ENCODE data around the gene ILDR1.

Gene ILDR1

DNA sequence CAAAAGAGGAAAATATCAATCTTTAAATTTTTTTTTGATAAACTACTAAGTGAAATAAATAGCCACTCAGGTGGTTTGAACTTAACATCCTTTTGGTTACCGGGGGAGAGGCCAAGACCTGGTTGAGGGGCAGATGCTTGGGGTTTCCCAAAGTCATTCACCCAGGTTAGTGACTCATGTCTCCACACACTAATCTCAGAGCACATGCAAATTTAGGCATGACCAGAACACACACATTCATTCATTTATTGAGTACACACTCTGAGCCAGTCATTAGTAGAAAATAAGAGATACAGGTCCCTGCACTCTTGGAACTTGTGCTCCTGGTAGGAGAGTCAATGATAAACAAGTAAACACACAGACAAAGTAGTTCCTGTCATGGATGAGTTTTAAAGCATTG lies 7.3 kb downstream of the ILDR1 start:
- DNase-seq: no peak

DNA sequence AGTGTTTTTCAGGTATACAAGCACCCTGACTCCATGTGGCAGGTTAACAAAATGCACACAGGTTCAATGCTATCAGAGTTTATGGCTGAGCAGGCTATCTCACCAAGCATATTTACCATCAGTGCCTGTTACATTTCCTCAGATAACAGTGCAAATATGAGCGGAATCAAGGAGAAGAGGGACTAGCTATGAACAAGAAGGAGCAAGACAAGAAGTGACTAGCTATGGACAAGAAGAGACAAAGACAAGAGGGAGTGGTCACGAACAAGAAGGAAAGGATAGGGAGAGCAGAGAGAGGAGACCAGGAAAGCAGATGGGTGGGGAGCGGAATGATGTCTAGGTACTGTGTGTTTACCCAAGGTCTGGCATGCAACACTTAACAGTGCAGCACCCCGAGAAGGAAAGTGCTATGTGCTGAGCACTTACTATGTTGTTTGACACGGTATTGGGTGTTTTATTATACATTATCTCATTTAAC lies 8.6 kb downstream of the ILDR1 start:
- DNase-seq: no peak

DNA sequence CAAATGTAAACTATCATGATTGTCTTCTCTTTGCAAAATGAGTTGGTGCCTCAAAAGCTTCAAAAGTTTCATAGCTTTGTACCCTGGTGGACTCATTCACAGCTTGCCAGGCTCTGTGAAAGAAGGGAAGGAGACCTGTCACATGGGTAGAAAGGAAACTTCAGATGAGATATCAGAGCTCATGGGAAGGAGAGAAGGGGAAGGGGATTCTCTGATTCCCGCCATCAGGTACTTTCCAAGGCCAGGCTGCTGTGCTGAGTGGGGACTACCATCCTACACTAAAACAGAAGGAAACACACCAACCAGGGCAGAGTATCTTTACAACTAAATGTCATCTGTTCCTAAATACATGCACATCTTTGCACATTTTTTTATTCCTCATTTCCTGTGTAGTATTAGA lies 9.2 kb downstream of the ILDR1 start:
- DNase-seq: no peak

DNA sequence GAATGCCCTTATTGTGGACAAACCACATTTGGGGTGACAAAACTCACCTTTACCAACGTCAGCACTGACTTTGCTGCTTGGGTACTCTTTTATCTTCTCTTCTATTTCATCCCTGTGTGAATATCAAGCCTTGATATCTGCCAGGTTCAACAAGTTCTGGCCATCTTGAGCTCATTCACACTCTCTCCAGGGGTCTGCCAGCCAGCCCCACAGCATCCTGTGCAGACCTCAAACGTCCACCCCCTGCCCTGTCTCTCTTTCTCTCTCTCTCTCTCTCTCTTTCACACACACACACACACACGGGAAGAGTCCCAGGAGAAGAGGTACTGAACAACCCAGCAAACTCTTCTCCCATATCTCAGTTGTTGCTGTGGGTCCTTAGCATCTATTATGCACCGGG lies 10.7 kb downstream of the ILDR1 start:
- DNase-seq: no peak

DNA sequence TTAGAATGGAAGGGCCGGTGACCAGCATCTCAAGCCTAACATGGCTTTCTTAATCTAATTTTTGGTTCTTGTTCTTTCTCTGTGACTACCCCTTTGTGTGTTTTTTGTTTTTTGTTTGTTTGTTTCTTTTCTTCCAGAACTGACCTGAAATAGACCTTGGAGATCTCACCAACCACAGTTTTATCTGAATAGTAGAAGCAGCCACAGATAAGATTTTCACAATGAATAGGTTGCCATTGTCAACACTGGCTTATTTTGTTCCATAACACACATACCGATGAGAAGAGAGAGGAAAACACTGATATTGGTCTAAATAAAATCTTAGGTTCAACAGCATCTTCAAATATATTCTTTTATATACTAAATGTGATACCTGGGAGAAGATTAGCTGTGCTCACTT lies 11.5 kb downstream of the ILDR1 start:
- no peak for DNase-seq

DNA sequence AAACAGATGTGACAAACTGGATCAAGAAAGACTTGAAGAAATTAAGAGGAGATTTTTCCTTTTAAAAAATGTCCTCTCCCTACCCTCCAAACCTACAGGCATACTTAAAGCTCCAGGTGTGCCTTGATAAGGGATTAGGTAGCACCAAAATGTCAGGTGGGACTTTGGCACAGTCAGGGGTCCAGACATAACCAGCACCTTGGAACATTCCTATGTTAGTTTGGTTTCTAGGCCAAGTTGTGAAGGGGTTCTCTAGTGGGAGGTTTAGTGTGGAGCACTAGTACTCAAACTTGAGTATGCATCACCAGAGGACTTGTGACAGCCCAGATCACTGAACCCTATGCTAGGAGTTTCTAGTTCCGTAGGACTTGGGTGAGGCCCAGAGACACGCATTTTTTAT lies 13.9 kb downstream of the ILDR1 start:
- no peak for DNase-seq

DNA sequence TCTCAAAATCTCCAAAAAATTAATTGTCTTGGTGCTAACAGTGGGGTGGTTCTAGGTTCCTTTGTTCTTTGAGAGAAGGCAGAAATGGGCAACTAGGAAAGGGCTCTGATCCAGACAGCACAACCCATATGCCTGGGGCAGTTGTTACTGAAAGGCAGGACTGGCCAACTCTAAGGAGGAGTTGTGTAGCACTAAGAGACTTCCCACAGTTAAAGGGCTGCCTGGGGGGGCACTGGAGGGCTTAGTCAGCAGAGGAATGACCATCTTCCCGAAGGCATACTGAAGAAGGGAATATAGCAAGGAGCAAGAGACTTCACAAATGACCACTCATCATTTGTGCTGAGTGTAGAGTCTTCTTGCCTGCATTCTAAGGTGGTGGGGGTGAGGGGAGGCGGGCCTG lies 15.8 kb downstream of the ILDR1 start:
- DNase-seq: no peak

DNA sequence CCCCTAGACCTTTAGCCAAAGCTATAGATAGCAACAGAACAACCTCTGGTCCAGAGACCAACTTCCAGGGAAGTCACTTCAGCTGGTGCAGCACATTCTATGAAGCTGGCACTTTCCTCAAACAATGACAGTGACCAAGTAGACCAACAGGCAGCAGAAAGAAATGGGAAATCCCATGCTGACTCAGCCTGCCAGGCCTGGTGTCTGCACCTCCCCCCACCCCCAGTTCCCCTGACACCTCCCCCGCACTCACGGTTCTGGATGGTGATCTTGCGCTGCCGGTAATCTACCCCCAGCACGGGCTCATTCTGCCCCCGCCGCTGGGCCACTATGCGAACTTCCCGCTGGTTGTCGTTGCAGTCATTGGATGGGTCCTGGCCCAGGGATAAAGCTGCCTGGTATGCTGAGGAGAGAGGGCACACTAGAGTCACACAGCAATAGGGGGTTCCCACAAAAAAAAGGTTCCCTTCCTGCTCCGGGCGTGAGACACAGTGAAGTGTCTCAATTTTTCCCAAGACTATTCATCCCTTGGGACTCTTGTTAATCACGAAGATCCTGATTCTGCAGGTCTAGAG lies 17.0 kb downstream of the ILDR1 start:
- DNase-seq: peak; percentile 76

DNA sequence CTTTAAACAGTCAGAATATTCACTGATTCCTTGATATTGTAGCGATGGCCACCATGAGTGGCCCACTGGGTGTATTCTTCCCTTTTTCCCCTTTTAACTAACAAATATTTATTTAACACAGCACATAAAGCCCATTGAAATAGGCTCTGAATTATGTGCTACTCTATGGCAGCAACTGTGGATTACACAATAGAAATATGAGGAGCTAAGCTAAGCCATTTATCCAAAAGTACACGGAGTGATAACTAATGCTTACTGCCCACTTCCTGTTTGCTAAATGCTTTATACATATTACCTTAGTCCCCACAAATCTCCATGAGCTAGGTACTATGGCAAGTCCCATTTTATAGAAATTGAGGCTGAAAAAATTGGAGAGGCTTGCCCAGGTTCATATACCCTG lies 17.9 kb downstream of the ILDR1 start:
- no peak for DNase-seq

DNA sequence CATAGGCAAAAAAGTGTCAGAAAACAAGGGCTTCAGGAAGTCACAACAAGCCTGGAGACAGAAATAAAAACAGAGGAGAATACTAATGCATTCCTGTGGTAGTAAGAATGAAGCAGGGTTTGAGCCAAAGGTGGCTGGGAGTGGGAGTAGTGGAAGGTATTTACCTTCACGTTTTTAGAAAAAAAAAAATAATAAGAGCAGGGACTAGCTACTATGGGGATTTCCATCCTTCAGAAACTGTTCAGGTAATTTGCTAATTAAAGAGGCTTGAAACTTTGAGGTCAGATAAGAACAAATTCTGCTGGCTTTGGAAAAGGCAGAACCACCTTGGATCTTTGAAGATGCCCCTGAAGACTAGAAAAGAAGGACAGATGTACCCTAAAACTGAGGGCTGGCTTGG lies 18.4 kb downstream of the ILDR1 start:
- no peak for DNase-seq

DNA sequence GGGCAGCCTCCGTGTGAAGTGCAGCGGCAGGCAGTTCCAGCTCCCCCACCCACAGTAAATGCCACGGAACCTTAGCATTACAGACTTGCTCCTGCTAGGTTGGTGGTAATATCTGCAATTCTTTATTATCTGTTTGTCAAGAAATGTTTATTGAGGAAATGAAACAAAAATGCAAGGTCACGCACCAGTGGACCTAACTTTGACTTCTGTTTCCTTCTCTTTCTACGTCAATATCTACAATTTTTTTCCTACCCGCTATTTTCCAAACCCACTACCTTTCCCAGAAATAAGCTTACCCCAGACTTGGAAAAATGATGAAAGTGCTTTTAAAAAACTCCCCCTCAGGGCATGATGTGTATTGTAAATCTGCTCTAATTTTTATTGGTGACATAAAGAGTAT lies 18.9 kb downstream of the ILDR1 start:
- peak; percentile 88 for DNase-seq

DNA sequence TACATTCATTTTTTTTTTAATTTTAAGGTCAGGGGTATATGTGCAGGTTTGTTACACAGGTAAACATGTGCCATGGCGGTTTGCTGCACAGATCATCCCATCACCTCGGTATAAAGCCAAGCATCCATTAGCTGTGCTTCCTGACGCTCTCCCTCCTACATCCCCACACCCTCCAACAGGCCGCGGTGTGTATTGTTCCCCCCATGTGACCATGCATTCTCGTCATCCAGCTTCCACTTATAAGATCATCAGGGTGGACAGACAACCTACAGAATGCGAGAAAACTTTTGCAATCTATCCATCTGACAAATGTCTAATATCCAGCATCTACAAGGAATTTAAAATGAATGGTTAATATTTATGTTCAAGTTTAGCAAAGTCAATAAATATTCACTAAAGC lies 19.4 kb downstream of the ILDR1 start:
- no peak for DNase-seq

DNA sequence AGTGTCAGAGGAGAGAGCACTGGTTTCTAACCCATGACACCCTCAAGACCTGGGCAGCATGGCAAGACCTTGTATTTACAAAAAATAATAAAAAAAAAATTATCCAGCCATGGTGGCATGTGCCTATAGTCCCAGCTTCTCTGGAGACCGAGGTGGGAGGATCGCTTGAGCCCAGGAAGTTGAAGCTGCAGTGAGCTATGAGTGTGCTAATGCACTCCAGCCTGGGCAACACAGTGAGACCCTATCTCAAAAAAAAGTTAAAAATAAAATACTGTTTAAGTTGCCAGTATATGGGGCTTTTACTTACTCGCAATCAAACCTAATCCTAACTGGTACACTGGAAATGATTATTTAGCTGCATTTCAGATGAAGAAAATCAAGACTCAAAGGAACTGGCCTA lies 20.2 kb downstream of the ILDR1 start:
- DNase-seq: no peak

DNA sequence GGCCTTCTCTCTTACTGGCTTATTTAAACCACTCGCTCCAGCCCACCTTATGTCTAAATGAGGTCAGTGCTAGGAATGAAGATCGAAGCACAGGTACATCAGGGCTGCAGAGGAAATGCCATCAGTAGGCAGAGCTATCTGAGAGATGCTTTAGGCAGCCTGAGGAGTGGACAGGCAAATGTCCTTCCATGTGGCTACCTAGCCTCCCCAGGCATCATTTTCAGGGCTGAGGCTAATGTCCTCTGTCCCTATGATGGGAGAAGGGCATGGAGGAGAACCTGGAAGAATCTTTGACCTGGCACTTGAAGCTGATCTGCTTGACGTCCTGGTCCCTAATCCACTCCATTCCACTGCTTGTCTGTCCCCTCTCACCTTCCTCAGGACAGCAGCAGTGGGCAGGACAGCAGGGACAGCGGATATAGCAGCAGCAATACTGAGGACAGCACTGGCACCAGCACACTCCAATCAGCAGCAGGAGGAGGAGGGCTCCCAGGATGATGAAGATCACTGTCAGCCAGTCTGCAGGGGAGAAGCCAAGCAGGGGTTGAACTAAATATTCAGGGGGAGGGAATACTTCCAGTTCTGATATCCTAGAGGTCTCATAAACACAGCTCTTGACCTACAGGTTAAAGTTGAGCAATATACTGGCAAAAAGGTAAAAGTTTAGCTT lies 21.0 kb downstream of the ILDR1 start:
- DNase-seq: no peak

DNA sequence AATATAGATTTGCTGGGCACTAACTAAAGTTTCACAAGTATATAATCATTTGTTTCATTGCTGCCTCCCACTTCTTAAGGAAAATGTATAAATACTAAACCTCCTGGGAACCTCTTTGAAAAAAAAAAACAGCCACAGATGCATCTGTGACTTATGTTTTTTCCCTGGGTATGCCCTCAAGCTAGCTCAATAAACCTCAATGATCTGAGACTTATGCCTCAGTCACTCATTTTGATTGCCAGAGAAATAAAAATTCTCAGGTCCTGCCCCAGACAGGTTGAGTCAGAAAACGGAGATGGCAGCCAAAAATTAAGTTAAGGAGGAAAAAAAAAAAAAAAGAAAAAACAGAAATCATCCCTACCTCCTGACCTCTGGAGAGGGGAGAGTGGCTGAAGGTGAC lies 22.1 kb downstream of the ILDR1 start:
- no peak for DNase-seq

DNA sequence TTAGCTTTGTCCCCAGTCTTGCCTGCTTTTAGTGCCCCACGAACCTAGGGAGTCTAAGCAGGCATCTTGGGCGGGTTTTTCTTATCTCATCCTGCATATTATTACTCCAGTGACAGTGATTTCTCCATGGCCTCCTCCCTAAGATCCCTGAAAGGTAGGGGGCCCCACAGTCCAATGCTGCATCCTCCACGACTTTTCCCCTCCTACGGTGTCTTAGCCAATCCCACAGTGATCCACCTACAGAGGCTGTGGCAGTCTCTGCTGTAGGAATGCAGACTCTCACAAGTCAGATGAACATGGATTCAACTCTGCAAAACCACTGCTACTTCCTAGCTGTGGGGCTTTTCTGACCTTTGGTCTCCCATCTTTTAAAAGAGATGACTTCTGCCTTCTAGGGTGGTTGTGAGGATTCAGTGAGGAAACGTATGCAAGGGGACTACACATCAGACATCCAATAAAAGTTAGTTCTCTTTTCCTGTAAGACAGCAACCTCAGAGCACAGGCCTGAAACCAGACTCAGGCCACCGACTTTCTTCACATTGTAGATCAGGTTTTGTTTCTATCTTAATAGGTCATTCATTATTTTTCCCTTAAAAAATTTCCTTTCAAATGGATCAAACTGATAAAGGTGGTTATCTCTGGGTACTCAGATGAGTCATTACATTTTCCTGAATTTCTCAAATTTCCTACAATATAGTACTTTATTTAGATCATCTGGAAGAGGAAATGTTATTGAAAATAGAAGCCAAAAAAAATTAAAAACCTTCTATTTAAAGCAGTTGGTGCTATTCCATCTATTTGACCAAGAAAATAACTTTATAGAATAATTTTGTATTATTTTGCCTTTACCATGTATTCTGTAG lies 23.2 kb downstream of the ILDR1 start:
- peak; percentile 89 for DNase-seq

DNA sequence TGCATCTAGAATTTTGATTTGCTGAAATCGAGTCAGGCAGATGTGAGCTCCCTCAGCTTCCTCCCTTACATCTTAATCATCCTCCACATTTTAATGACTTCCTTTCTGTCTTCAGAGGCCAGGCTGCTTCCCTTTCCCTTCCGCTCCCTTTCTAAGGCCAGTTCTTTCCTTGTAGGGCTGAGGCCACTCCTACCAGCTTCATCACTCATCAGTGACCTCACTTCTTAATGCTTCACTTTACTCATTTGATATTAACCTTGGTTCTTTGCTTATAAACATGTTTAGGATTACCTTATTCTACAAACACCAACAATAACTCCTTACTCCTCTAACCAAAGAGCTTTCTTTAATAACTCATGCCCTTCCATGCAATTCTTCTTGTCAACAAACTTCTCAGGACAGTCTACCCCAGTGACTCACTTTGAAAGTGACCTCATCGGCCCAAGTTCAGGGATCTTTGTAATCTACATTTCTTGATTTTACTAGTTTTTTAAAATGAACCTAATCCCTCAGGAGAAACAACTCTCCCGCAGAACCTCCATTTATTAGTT lies 23.9 kb downstream of the ILDR1 start:
- peak; percentile 89 for DNase-seq

DNA sequence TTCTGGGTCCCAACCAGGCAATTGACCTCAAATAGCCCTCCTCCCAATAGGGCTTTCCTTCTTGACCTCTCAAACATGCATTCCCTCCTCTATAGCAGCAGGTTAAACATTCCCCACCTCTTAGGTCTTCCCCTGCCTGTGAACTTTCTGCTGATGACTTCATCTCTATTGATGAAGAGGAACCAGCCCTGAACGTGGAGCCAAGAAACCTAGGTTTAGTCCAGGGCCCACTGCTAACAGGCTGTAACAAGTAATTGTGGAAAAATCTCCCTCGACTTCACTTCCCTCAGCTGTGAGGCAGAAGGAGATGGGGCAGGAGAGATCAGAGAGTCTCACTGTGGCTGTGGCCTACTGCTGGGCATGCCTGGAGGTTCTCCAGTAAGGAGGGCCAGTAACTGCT lies 24.7 kb downstream of the ILDR1 start:
- peak; percentile 35 for DNase-seq

DNA sequence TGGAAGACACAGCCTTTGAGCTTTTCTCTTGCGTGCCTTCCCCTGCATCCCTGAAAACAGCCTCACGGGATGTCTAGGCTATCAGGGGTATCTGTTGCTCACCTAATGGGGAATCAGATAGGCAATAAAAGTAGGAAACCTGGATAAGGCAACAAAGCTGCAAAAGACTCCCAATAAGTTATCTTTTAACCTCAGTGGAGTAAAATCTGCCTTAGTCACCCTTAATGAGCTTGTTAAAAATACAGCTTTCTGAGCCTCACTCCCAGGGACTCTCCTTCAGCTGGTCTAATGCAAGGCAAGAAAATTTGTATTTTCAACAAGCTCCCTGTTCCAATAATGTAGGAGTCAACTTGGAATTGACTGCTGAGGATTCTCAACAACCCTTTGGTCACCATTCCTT lies 25.6 kb downstream of the ILDR1 start:
- DNase-seq: no peak

DNA sequence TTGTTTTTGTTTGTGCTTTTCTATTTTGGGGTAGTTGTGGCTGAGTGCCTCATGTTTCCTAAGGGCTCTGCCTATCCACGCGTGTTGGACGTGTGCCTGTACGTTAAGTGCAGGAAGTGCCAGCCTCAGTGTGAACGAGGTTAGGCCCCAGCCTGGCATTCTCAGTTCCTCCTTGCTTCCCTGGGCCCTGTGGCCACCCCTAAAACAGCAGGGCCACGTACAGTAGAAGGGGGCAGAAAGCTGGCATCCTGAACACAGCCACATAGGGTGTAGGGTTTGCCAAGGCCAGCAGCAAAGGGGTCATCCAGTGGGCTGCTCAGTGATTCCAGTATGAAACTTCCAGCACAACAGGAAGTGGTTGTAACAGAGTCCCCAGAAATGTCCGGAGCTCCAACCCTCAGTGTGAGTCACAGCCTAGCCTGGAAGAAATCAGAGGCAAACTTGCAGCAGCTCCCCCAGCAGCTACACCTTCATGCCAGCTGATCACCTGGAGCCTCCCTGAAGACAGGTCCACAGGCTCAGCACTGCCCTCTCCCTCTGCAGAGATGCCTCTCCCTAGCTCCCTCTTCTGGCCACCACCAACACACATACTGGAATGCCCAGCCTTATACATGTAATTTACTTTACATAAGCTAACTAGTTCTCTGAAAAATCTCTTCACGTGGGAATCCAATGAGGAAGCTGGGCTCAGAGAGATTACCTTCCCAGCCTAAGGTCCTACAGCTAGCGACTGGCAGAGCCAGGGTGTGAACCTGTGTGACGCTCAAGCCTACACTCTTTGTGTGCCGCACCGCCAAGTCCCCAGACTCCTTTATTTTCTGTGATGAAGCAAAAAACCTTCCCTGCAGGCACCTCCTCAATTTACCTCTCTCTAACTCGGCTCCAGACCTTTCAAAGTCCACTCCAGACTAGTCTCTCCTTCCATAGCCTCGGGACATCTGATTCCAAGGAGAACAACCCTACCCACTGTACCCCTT lies 26.6 kb downstream of the ILDR1 start:
- DNase-seq: peak; percentile 79

DNA sequence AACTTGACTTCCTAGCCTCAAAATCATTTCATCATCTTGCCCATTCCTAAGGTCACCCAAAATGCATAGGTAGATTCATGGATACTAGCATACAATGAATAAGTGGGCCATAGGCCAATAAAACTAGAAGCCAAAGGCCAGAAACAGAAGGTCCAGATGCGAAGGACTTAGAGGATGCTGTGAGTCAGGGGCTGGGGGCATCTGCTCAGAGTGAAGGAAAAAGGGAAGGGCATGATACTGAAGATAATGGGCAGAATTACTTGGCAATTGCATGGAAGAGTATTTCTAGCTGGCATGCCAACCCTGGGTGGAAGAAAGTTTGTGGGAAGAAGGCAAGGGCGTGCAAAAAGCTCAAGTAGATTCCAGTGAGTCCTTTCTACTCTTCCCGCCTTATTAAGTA lies 27.5 kb downstream of the ILDR1 start:
- no peak for DNase-seq

All from suppressor macrophage treated with lipopolysaccharide for 4 hours (primary cell).